GM19351 (cell line): ENCODE measurements around the gene RASAL2.
A peak's percentile ranks its signal among the peaks of the same experiment; 100 is the strongest.
"Not testable (repeated sequence)": the region's sequence is repeated elsewhere in the genome, so short reads cannot be mapped to it uniquely, and the experiment has no call there.

ENCODE experiments used
- ATAC-seq: cut with Tn5 transposase; IDR thresholded peaks from one replicate; pipeline ENCODE4 v1.9.1; 2021; ENCODE audit warnings: mild to moderate bottlenecking, moderate library complexity; ENCODE audit not compliant: unreplicated experiment

Gene RASAL2

DNA sequence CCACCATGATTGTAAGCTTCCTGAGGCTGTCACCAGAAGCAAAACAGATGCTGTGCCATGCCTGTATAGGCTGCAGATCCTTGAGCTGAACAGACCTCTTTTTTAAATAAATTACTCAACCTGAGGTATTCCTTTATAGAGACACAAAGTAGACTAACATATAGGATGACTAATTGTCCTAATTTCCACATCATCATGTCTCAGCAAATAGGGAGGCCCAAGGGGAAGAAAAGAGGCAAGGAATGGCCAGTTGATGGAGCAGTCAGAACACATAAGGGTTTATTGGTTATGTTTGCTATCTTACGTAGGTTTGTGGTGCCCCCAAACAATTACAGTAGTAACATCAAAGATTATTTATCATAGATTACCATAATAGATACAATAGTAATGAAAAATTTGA, 126.2 kb downstream of the RASAL2 start:
- ATAC-seq = no peak

DNA sequence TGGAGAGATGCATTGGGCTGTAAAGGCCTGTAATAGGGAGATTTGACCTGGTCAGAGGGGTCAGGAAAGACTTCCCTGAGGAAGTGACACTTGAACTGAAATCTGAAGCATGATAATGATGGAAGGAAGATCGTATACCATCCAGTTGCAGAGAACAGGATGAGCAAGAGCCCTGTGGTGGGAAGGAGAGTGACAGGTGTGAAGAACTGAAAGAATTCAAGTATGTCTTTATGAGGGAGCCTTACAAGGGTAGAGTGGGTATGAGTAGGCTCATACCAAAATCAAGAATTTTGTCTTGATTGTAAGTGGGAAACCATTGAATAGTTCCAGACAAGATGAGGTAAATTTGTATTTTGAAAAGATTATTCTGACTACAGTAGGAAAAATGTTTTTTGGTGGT, 129.4 kb downstream of the RASAL2 start:
- no peak for ATAC-seq

DNA sequence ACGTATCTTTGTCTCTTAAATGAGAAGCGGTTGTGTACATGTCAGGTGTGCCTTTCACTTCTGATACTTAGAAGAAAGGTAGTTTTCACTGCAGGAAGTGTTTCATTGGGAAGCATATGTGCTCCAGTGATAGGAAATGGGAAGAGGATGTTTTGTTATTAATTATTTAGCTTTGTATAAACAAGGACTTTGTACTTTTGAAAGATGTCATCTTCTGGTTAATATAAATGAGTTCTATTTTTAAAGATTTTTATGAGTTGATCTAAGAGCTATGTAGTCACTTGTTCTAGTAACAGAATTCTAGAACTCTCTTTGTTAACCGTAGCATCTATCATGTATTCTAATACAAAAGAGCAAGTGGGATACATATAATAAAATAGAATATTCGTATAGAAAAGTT, 130.5 kb downstream of the RASAL2 start:
- ATAC-seq = no peak

DNA sequence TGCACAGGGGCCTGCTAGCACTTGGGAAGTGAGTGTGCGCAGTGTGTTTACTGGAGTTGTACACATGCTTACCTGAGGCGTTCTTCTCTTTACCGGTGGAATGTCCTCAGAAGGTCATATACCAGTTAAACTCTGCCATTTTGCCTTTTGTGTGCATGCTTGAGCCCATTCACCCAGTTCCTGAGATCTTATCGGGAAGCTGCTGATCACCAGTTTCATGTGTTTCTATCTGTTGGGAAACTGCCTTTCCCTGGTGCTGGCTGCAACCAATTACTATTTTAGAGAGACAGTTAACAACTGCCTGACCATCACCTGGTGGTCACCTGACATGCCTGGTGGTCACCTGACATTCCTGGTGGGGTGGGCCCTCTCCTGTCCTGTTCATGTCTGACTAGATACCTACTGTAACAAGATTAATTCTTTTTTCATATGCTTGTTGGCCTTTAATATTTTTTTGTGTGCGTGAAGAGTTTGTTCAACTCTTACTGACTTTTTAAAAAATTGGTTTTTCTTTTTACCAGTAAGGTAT, 137.0 kb downstream of the RASAL2 start:
- no peak for ATAC-seq

DNA sequence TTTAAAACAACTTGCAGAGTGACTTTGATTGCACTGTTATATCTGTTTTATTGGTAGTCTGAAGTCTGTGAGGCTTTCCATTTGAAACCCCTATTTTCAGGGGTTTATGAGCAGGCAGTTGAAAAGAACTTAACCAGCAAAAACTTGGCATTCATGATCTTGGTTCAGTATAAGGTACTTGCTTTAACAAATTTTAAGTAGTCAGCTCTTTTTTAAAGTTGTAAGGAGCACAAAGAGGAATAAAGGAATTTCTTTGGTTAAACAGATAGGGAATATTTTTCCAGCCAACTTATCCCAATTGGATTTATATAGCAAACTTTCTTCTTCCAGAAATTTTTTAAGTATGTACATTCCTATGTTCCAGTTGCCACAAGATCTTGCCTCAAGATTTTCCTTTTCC, 138.2 kb downstream of the RASAL2 start:
- no peak for ATAC-seq

DNA sequence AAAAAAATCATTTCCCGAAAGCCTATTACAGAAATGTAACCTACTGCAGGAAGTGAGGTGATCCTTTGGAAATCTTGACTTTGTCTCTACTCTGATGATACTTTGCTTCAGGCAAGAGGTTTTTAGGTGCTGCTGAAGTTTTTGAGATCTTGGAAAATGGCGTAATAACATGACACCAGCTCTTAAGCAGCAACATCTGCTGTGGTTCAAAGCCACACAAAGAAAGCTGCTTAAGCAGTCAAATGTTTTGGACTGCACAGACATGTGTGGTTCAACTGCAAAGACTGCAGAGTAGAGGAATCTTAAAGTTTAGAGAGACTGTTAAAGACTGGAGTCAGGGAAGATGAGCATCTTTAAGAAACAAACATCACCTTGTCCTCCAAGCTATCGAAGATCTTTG, 139.0 kb downstream of the RASAL2 start:
- ATAC-seq = no peak

DNA sequence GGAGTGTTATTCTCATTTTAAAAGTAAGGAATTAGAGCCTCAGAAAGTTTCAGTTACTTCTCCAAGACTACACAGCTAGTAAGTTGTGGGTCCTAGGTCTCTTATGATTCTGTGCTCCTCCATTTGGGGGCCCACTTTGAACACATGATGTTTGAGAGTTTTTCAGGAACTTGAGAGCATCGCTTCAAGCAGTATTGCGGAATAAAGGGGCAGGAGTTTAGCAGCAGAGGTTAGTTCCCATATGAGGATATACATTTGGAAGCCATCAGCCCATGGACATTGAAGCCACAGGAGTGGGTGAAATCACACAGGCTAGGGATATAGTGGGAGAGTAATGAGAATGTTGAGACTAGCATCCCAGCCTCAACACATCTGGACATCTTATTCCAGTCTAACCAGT, 143.2 kb downstream of the RASAL2 start:
- no peak for ATAC-seq

DNA sequence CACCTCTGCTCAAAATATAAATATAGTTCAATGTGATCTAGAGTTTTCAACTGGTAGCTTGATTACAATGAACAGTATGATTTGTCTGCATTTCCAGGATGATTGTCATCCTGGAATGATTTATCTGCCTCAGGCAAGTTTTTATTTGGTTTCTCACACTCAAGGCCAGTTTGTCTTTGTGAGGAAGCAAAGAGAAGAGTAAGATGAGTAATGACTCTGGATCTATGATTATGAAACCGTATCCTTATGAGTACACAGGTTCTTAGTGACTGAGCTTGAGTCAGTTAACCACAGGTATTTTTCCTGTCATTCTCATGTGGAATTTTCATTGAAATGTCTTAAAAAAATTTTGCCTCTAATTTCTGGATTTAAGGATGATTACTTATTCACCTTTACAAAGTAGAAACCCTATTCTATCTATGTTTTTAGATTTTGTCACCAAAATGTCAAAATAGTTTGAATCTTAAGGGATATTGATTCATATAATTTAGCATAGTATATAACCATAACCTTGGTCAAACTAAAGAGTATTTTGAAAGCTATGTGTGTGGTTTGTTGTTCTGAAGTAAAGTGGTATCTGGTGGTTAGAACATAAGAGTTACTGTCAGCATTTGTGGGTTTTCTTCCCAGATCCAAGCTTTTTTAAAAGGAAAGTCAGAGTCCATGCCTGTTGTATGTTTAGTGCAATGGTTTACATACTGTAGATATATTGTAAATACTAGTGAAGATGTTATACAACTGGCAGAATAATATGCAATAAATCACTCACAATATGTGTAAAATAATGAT, 145.0 kb downstream of the RASAL2 start:
- ATAC-seq = no peak

DNA sequence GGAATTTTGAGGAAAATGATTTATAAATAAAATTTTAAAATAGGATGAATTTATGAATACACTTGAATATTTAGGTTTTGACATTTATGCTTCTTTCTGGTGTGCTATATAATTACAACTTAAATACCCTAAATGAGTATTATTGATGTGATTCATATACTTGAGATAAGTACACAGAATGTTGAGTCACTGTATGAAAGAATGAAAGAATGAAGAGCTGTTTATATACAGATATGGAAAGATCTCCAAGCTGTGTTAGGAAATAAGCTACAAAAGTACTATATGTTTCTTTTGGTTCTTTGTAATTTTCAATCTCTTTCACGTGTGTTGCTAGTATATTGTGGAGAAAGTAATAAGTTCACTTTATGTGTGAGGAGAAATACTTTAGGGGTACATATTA, 147.2 kb downstream of the RASAL2 start:
- ATAC-seq = no peak

DNA sequence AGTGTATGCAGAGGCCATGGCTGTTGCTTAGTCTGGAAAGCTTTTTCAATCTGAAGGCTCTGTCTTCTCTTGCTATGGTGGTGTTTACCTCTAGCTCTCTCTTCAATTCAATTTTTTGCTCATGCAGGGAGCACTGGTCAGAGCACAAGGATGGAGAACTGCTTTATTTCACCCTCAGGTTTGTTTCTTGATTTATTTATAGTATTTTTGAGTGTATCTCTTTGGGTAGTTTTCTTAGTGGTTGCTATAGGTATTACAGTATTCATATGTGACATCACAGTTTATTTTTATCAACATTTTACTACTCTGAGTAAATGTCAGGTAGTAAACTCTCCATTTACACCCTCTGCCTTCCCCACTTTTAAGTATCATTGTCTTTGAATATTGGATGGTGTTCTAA, 147.9 kb downstream of the RASAL2 start:
- peak; percentile 67 for ATAC-seq

DNA sequence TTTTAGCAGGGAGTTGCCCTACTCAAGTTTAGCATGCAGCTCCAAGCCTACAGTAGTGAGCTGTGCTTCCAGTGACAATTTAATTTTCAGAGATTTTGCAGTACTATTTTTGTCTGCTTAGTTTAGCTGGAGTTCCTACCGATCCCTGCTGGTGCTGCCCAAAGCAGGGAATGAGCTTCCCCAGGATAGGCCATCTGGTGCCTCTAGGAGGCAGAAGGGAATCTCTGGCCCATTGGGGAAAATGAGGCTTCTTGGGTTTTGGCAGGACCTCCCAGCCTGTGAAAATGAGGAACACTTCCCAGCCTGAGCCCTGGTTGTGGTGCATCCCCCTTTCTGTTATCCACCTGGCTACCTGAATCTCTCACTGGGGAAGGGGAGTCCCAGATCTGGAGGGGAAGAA, 149.2 kb downstream of the RASAL2 start:
- no peak for ATAC-seq

DNA sequence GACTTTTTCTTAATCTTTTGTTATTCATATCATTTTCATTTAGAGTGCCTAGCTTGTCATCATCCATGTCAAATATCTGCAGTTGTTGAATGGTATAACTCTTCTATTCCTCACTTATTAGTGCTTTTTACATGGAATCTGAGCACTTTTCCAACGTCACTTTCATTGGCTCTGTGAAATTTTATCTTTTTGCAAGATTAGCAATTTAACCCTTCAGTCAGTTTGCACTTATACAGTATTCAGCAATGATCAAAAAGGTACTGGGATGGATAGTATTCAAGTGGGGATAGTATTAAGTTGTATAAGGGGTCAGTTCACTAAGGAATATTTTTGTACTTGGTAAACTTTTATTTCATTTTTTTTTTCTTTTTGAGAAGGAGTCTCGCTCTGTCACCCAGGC, 150.0 kb downstream of the RASAL2 start:
- ATAC-seq = no peak

DNA sequence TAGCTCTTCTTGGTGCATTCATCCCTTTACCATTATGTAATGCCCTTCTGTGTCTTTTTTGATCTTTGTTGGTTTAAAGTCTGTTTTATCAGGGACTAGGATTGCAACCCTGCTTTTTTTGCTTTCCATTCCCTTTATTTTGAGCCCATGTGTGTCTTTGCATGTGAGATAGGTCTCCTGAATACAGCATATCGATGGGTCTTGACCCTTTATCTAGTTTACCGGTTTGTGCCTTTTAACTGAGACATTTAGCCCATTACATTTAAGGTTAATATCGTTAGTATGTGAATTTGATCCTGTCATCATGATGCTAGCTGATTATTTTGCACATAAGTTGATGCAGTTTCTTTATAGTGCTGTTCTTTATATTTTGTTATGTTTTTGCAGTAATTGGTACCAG, 154.4 kb downstream of the RASAL2 start:
- not testable (repeated sequence) for ATAC-seq

DNA sequence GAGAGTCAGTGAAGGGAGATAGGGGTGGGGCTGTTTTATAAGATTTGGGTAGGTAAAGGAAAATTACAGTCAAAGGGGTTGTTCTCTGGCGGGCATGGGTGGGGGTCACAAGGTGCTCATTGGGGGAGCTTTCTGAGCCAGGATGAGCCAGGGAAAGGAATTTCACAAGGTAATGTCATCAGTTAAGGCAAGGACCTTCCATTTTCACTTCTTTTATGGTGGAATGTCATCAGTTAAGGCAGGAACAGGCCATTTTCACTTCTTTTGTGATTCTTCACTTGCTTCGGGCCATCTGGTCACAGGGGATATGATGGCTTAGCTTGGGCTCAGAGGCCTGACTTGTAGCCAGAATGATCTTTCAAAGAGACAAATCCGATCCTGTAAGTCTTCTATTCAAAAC, 159.7 kb downstream of the RASAL2 start:
- ATAC-seq = not testable (repeated sequence)

DNA sequence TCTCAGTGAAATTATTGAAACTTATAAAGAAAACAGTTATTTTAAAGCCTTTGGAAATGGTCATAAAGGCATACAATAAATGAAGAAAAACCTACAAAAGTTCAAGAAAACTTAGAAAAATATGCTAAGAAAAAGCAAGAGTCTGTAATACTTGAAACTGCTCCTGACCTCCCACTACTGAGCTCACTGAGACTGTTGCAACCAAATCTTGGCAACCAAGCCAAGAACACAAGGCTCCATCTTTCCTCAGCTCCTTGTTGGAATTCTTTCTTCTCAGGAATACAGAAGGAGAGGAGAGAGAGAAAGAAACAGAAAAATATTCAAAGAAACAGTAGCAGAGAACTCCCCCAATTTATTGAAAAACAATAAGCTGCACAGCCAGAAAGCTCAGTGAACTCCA, 160.5 kb downstream of the RASAL2 start:
- ATAC-seq = no peak

DNA sequence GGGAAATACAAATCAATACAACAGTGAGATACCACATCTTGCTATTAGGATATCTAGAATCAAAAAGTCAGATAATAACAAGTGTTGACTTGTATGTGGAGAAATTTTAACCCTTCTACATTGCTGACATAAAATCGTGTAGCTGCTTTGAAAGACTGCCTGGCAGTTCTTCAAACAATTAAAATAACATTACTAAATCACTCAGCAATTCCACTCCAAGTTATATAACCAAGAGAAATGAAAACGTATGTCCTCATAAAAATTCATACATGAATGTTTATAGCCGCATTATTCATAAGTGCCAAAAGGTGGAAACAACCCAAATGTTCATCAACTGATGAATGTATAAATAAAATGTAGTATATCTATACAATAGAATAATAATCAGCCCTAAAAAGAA, 164.6 kb downstream of the RASAL2 start:
- no peak for ATAC-seq

DNA sequence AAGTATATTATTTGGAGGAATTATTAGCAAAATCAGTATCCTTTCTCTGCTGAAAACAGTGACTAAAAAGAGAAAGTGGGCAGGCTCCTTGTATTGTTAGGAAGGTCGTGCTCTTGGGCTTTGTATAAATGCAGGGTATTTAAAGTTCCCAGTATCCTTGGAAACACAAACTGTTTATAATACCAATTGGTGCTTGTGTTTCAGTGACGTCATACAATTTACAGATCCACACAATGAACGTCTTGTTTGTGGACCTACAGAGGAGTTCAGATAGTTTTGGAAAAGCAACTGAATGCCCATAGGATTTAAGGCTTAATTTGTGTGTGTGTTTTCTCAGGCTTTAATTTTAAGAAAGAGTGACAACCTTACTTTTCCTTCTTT, 168.2 kb downstream of the RASAL2 start:
- no peak for ATAC-seq

DNA sequence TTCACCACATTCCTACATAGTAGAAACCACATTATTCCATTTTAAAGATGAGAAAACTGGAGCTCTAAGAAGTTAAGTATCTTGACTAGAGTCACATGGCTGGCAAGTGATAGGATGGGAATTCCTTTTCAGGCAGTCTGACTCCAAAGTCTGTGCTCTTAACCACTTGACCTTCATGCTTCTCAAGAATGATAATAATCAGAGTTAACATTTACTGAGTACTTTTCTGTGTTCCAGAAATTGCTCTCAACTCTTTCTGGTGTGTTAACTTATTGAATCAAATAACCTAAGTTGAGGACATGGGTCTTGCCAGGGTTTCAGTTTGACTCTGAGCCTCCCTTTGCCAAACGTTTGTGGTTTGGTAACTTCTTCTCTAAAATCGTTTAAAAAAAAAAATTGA, 169.4 kb downstream of the RASAL2 start:
- no peak for ATAC-seq

DNA sequence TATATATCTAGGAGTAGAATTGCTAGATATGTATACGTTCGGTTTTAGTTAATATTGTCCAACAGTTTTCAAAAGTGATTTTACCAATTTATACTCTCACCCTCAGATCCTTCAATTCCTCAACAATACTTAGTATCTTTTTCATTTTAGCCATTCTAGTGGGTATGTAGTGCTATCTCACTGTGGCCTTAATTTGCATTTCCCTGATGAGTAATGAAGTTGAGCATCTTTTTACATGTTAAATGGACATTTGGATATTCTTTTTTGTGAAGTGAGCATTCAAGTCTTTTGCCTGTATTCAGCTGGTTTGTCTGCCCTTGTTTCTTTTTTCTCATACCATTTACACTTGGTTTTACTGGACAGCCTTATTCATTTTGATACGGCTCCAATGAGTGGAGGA, 172.2 kb downstream of the RASAL2 start:
- no peak for ATAC-seq

DNA sequence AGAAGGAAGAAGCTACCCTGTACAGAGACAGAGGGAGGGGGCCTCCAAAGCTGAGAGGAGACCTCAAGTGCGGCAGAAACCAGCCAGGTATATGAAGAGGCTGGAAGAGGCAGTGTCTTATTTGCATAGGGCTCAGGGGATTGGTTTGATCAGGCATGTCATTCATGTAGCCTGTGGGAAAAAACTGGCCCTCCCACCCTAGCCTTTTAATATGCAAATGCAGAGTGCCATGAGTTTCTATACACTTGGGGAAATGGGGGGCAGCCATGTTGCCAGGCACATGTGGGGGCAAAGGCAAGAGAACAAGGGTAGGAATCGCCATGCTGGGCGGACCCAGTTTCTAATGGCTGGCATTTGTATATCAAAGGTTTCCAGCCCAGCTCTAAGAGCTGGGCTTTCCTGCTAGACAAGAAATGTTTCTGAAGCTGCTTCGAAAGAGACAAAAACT, 172.7 kb downstream of the RASAL2 start:
- no peak for ATAC-seq

DNA sequence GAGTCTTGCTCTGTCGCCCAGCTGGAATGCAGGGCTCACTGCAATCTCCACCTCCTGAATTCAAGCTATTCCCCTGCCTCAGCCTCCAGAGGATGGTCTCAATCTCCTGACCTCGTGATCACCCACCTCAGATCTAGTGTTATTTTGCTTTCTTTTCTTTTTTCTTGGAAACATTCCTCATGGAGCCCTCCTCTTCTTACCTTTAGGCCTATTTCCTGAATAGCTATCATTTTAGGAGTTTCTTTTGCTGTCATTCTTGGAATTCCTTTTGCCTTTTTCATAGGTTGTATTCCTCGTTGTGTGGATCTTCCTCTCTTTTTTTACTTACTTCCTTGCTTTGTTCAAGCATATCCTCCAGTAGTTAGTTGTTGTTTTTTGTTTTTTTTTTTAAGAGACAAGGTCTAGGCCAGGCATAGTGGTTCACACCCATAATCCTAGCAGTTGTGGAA, 173.8 kb downstream of the RASAL2 start:
- ATAC-seq = no peak

DNA sequence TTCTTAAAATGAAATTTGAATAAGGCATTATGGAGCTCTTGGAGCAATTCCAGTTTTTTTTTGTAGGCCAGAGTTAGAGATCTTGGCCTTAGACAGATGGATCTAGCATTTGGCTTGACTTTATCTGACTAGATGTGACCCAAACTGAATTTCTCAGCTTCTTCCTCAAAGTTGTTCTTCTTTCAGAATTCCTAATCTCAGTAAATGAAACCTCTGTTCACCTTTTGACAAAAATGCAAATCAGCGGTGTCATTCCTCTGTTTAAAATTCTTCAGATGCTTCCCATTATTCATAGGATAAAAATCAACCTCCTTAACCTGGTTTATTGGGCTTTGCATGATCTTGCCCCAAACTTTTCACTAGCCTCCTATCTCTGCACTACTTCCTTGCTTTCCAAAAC, 177.6 kb downstream of the RASAL2 start:
- ATAC-seq = no peak
